Activated CD4-positive, alpha-beta T cell treated with anti-CD3 and anti-CD28 coated beads, Interleukin-10, Interleukin-2, amounts not matched to agents 100 ng/mL and 50 ng/mL, durations not matched to agents 16 hours and 8 hours (primary cell): ENCODE data around the gene PTGES2.

Source experiments
- DNase-seq: peaks from one replicate; pipeline ENCODE4 v3.0.0-alpha.2; 2020

The PTGES2 gene

DNA sequence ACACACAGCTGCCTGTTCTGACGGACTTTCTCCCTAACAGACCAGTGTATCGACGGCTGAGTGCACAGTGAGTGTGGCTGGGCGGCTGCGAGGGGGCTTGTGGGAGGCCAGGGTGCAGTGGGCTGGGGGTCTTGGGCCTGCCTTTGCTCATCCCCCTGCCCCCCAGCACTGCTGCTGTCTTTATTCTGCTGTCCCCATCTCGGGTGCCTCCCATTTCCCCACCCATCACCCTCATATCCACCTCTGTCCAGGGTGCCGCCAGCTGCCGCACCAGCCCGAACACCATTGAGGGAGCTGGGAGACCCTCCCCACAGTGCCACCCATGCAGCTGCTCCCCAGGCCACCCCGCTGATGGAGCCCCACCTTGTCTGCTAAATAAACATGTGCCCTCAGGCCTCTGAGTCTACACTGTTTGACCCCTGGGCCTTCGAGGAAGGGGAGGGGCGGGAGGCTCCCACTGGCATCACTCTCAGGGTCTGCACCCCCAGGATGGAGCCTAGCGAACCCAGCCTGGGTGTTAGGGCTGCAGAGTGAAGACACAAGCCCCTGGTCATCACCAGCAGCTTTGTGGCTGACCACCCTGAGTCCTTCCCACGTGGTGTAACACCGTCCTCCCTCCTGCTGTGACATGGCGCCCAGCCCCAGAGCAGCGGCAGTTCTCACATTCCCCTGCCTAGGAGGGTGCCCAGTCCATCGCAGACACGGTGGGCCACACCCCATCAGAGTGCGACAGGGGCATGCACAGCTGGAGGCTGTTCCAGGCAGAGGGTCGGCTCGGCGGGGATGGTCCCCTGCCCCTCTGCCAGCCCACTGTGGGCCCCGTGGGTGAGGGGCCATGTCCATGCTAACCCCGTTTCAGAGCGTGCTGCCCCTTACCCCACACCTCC, 25.8 kb upstream of the PTGES2 start:
- no peak for DNase-seq

DNA sequence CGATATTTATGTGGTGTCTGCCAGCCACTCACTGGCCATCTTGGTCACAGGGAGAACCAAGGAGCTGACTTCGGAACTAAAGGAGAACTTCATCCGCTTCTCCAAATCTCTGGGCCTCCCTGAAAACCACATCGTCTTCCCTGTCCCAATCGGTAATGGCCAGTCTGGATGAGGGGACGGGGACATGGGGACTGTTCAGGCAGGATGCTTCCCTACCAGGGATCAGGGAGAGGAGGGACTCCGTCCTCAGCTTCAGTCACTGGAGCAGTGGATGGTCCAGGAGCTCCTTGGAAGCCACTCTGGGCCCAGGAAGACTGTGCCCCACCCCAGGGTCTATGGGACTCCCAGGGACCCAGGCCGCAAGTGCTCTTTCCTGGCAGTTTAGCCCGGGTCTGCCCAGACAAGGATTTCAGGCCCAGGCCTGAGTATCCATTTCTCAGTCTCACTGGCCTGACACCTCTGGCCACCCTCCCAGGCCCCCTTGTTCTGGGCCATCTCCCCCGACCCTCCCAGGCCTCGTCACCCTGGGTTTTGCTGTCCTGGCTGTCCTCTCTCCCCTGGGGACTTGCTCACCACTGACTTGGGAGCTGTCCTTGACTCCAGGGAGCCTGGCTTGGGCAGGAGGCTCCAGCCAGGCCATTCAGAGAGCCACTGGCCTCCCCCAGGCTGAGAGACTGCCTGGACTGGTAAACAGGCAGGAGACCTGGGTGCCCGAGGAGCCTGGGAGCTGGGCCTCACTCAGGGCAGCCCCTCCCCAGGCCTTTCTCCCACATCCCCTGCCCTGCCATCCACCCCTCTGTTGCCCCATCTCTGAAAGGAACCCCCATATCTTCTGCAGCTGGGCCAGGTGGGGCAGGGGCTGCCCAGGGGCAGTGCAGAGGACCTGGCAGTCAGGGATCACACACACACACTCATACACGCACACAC, 24.9 kb upstream of the PTGES2 start:
- DNase-seq = no peak

DNA sequence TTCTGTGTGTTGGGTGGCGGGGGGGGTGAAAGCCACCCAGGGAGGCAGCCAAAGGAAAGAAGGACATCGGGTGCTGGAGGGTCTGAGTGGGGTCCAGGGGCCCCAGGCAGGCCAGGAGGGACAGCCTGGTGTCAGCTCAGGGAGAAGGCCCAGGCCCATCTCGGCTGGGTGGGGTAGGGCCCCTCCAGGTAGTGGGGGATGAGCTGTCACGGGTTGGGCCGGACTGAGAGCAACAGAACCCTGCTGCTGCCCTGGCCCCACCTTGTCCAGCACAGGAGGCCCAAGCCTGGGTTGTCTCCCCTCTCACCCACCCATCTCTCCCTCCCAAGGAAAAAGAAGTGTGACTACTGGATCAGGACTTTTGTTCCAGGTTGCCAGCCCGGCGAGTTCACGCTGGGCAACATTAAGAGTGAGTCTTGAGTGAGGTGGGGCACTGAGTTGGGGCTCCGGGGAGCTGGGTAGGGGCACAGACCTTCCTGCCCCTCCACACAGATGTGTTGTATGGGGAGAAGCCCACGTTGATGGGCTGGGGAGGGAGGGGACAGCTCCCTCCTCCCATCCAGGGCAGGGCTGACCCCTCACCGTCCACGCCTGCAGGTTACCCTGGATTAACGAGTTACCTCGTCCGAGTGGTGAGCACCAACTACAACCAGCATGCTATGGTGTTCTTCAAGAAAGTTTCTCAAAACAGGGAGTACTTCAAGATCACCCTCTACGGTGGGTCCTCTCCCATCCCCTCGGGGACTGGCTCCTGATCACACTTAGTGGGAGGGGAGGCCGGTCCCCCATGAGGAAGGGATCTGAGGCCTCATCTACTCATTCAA, 24.0 kb upstream of the PTGES2 start:
- DNase-seq = no peak

DNA sequence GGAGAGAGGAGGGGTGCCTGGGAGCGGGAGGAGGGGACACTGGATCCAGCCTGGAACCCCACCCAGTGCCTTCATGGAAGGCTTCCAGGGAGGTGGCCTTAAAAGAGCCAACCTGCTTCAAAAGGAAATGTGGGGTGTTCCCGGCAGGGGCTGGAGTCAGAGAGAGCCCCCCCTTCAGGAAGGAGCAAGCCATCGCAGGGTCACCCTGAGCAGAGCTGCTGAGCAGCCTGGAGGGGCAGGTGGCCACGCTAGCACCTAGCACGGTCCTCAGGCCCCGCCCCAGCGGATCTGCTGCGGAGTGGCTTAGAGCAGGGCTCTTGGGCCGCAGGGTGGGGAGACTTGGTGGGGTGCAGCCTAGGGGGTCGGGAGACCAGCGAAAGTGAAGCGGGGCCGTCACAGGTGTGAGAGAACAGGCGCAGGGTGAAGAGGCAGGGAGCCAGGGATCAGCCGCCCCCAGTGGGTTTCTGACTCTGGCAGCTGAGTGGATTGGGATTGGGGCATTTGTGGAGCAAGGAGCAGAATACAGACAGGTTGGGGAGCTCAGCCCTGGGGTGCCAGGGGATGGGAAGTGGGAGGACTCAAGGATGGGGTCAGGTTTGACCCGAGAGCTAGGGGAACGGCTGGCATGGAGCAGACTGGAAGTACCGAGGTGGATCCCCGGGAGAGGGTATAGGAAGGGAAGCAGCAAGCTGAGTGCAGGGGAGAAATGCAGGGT, 23.2 kb upstream of the PTGES2 start:
- DNase-seq = peak; percentile 33

DNA sequence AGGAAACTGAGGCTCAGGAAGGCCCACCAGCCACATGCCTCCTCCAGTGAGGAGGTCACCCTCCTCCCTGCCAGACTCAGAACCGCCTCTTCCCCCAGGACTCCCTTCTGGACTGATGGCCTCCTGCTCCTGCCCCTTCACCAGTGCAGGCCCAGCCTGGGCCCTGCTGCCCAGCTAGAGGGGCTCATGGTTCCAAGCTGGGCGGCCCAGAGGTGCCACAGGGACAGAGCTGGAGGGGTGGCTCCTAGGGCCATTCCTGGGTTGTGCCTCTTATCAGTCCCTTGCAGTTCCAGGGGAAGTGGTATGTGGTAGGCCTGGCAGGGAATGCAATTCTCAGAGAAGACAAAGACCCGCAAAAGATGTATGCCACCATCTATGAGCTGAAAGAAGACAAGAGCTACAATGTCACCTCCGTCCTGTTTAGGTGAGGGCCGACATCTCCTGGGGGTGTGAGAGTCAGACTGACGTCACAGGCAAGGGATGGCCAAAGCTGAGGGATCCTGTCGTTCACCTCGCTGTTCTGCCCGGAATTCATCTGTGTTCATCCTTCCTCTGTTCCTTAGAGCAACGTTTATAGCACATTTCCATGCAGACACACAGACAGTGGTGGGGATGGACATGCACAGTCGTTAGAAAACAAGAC, 22.5 kb upstream of the PTGES2 start:
- DNase-seq = no peak

DNA sequence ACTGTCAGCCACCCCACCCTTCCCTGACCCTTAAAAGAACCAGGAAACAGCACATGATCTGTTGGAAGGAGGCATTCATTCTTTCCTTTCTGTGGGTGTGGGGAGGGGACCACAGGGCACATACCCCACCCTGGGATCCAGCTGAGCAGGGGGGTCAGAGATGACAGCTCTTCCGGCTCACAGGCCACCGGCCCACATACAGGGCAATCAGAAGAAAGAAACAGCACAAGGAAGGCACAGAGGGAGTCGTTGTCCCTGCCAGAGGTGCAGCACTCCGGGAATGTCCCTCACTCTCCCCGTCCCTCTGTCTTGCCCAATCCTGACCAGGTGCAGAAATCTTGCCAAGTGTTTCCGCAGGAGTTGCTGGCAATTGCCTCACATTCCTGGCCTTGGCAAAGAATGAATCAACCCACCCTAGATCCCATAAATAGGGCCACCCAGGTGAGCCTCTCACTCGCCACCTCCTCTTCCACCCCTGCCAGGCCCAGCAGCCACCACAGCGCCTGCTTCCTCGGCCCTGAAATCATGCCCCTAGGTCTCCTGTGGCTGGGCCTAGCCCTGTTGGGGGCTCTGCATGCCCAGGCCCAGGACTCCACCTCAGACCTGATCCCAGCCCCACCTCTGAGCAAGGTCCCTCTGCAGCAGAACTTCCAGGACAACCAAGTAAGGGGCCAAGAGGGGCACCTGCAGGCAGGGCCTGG, 21.6 kb upstream of the PTGES2 start, which contains the start of gene LCN2:
TSS of gene LCN2 (plus strand) at position 453 of the 701 bp plus-strand sequence. CDS start at position 526, 73 bp downstream.
- no peak for DNase-seq

DNA sequence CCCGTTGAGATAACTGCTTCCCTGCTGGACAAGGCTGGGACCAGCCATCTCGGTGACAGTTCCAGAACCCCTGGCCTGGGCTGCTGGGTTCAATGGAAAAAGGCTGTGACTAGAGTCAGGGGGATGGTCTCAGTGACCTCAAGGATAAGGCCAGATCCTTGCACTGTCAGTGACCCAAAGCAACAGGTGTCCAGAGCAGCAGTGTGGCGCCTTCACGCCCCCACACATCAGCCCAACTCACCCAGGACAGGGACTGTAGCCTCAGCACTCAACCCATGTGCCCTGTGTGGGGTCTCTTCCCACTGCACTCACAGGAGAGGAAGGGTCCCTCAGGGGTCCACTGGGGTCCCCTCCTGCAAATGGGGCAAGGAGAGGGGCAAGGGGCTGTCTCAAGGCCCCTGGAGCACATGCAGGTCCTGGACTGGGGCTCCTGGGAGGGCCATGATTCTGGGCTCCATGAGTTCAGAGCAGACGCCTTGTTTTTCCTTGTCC, 21.0 kb upstream of the PTGES2 start:
- DNase-seq = no peak

DNA sequence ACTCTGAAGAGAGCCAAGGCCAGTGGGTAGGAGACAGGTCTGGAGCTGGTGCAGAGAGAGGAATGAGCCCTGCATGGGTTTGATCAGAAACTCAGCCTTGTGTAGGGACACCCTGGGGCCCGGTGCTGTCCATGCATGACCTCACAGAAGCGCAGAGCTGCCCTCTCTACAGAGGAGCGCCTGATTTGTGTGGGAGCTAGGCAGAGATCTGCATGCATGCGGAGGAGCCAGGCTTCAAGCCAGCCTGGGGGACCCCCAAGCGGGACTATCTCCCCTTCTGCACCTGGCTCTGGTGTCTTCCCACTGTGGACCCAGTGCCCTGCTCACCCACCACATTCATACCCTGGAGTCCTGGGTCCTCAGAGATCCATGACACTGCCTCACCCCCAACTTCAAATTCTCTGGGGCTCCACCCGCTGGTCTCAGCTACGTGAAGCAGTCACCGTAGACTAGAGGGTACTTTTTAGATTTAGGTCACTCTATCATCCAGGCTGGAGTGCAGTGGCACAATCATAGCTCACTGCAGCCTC, 19.1 kb upstream of the PTGES2 start:
- no peak for DNase-seq

DNA sequence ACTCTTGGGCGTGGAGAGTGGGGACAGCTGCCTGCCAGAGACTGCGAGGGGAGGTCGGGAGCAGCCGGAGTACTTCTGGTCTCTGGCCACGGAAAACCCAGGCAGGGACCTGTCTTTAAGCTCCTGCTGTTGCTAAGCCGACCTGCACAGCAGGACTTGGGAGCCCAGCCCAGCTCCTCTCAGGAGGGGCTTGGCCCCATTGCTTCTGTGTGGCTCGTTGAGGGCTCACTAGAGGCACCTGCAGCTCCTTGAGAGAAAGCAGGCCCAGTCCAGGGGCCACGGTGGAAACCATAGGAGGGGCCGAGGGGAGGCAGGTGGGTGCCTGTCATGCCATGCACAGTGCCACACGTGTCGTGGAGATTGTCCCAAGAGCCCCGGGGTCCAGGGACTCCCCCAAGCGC, 18.4 kb upstream of the PTGES2 start:
- no peak for DNase-seq

DNA sequence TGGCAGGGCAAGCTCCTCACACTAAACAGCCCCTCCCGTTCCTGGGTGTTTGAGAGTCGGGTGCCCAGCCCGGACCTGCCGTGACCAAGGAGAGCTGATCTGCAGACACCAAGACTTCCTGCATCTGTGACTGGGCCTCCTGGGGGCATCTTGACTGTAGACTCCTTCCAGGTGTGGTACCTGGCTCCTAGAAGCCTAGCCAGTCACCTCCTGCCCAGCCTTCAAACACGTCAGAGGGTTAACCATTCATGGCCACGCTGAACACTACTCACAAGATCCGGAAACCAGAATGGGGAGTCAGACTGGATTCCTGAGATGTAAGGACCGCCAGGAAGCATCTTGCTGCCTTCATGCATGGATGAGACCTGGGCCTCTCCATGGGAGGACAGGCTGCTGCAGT, 18.0 kb upstream of the PTGES2 start:
- no peak for DNase-seq

DNA sequence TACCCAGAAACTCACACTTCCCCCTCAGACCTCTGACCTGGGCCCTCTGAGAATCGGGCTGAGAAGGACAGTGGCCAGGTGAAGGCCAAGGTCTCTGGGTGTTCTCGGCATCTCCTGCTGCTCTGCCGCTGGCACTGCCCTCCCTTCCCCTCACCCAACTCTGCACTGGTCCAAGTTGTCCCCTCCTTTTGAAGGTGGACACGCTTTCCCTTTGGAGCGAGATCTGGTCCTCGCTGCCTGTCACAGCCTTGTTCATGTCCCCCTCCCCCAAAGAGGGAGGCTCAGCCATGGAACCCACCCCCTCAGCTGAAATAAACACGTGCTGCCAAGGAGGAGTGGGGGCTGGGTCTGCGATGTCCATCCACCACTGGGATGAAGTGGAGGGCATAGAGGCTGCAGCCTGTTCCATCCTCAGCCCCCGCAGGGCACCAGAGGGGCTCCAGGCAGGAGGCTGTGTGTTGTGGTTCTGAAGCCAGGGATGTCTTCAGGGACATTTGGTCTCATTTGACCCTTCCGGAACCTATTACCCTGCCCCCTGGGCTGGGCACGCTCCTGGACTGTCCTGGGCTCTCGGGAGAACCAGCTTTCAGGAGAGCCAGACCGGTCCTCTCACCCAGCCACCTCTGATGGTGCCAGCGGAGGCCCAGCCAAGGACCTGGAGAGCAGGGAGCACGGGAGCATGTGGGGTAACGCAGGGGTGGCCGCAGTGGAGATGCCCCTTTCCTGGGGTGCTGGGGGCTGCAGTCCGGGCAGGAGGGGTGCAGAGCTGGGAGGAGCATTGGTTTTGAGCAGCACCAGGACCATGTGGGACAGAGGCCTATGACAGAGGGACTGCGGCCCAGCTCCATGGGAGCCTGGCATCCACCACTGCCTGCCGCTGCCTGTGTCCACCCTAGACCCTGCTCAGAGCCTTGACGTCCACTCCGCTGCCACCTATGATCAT, 17.0 kb upstream of the PTGES2 start:
- DNase-seq = no peak

DNA sequence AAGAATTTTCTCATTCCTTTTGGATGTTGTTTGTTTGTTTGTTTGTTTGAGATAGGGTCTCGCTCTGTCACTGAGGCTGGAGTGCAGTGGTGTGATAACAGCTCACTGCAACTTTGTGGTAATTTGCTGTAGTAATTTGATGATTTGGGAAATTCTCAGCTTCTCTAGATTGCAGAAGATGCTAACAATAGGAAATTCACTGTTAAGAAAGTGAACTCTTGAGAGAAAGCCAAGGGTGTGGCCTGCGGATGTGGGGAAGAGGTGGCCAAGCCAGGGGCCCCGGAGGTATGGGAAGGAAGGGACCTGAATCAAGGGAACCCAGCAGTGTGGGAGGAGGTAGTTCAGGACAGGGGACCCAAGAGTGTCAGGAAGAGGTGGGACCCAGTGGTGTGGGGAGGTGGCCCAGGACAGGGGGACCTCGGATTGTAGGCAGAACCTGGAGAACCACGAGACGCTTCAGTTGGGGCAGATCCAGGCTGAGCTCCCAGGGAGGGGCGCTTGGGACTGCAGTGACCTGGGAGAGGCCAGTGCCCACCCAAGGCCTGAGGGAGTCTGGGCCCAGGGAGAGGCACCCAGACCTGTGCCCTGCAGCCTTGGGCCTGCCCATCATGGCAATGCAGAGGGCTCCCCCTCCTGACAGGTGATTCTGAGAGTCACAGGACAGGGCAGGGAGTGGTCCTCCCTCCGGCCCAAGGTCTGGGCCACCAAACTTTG, 16.2 kb upstream of the PTGES2 start:
- DNase-seq = no peak

DNA sequence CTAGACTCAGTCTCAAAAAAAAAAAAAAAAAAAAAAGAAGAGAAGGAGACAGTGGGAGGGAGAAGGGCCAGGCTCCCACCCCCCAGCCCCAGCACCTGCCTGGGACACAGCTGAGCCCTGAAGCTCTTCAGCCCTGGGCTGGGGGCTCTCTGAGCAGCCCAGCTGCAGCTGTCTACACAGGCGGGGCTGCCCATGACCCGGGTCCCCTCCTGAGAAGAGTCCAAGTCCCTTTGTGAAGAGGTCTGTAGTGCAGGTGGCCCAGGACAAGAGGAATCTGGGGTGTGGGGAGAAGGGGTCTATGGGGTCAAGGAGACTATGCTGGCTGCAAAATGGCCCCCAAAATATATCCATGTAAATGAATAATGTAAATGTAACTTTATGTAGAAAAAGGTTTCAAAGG, 15.1 kb upstream of the PTGES2 start:
- DNase-seq = no peak

DNA sequence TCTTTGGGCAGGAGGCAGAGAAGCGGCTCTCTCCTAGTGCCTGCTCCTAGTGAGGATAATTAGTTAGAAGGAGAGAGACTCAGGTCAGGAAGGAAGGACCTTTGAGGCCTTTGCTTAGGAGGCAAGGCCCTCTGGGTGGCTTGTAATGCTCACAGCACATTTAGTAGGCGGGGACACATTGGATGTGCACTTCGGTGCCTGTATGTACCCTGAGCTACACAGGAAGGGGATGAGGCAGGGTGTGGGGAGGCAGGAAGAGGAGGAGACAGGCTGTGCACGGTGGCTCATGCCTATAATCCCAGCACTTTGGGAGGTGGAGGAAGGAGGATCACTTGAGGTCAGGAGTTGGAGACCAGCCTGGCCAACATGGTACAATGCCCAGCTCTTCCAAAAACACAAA, 14.5 kb upstream of the PTGES2 start:
- no peak for DNase-seq

DNA sequence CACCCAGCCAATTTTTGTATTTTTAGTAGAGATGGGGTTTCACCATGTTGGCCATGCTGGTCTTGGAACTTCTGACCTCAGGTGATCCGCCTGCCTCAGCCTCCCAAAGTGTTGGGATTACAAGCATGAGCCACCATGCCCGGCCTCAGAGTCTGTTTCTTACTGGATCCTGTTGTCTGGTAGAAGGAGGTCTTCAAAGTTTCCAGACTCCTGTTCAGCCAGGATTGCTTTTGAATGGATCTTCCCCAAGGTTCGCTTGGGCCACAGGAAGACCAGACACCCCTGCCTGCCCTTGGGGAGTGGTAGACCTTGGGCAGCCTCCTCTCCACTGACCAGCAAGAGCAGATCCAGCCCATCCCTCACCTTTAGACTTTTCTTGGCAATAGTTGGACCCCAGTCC, 14.1 kb upstream of the PTGES2 start:
- no peak for DNase-seq

DNA sequence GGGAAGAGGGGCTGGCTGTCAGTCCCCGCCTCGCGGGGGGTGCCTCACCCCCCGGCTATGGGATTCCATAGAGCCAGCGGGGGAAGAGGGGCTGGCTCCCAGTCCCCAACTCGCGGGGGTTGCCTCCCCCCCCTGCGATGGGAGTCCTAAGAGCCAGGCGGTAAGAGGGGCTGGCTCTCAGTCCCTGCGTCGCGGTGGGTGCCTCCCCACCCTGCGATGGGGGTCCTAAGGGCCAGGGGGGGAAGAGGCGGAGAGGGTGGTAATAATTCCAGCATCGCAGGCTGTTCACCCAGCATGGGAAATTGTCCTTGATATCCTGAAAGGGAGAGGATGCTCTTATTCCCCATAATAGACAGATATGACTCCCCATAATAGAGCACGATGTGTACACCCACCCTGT, 12.1 kb upstream of the PTGES2 start:
- no peak for DNase-seq

DNA sequence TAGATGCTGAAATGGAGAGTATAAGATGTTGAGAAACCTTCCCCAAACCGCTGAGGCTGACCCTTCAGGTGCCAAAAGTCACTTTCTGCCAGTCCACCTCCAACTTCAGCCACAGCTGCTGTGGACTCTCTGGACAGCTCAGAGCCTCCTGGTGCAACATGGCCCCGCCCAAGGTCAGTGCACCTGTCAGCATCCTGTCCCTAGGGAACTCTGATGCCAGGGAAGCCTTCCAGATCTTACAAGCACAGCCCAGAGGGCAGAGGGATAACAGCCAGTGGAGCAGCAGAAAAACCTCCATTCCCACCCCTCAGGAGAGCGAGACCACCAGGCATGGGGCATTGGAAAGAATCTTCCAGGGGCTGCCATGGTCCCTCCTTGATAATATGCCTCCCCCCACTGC, 10.5 kb upstream of the PTGES2 start:
- DNase-seq = no peak
